ENCODE data around the gene ST7L.
"Not testable (repeated sequence)": the region's sequence is repeated elsewhere in the genome, so short reads cannot be mapped to it uniquely, and the experiment has no call there.

ST7L gene

GRCh38 chr1:112513112-112513870 is 105.7 kb downstream of the ST7L start:
- DNase-seq = no peak

- DNase-seq = no peak
Measured at GRCh38 chr1:112511897-112512296, 107.0 kb downstream of the ST7L start.

- DNase-seq = no peak
Measured at GRCh38 chr1:112510340-112510739, 108.6 kb downstream of the ST7L start.

GRCh38 chr1:112509660-112510178 is 109.2 kb downstream of the ST7L start:
- DNase-seq = no peak

- DNase-seq = no peak
Measured at GRCh38 chr1:112509005-112509659, 109.8 kb downstream of the ST7L start.

- DNase-seq = no peak
Measured at GRCh38 chr1:112508278-112509004, 110.5 kb downstream of the ST7L start, which contains the start of gene WNT2B. TSS of gene WNT2B (plus strand) at chr1:112508965. CDS start at chr1:112509263, 298 bp downstream.

GRCh38 chr1:112507921-112508277 is 111.0 kb downstream of the ST7L start:
- no peak for DNase-seq

GRCh38 chr1:112507336-112507735 is 111.6 kb downstream of the ST7L start:
- no peak for DNase-seq

GRCh38 chr1:112506731-112507130 is 112.2 kb downstream of the ST7L start:
- no peak for DNase-seq

- DNase-seq = no peak
Measured at GRCh38 chr1:112506306-112506705, 112.6 kb downstream of the ST7L start.

- DNase-seq = no peak
Measured at GRCh38 chr1:112505878-112506277, 113.1 kb downstream of the ST7L start.

- DNase-seq = no peak
Measured at GRCh38 chr1:112505400-112505785, 113.5 kb downstream of the ST7L start.

- no peak for DNase-seq
Measured at GRCh38 chr1:112504661-112505399, 114.1 kb downstream of the ST7L start.

GRCh38 chr1:112504001-112504660 is 114.8 kb downstream of the ST7L start:
- DNase-seq = no peak

GRCh38 chr1:112502826-112503225 is 116.1 kb downstream of the ST7L start:
- DNase-seq = no peak

GRCh38 chr1:112501810-112502641 is 116.9 kb downstream of the ST7L start:
- DNase-seq = peak; percentile 36

- no peak for DNase-seq
Measured at GRCh38 chr1:112496290-112496689, 122.7 kb downstream of the ST7L start.

- no peak for DNase-seq
Measured at GRCh38 chr1:112493351-112493750, 125.6 kb downstream of the ST7L start.

GRCh38 chr1:112492076-112492475 is 126.9 kb downstream of the ST7L start:
- DNase-seq = no peak

GRCh38 chr1:112488141-112488540 is 130.8 kb downstream of the ST7L start:
- DNase-seq = no peak

GRCh38 chr1:112487686-112488085 is 131.3 kb downstream of the ST7L start:
- DNase-seq = not testable (repeated sequence)

Data from NCI-H510A (cell line).